ENCODE measurements around the gene DNAJB14.

DNAJB14 gene

DNA sequence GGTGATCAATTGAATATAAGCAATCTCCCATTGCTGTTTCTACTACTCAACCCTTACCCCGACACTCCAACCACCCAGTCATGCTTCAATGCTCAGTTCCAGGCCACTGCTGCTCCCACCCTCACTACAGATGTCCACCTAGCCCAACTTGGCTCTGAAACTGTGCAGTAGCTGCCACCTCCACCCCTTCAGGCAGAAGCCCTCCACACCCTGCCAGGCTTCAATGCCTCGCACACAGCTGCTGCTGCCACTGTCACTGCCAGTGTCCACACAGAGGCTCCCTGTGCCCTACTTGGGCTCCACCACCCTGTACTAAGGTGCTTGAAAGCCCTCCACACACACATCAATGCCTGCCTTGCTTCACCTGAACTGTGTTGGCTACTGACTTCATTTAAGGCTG lies 86.8 kb downstream of the DNAJB14 start:
- no peak overlapping the region for H3K4me3 ChIP-seq (ENCODE audit: low read depth, low read length)
- TF ChIP-seq, protein P1, sequence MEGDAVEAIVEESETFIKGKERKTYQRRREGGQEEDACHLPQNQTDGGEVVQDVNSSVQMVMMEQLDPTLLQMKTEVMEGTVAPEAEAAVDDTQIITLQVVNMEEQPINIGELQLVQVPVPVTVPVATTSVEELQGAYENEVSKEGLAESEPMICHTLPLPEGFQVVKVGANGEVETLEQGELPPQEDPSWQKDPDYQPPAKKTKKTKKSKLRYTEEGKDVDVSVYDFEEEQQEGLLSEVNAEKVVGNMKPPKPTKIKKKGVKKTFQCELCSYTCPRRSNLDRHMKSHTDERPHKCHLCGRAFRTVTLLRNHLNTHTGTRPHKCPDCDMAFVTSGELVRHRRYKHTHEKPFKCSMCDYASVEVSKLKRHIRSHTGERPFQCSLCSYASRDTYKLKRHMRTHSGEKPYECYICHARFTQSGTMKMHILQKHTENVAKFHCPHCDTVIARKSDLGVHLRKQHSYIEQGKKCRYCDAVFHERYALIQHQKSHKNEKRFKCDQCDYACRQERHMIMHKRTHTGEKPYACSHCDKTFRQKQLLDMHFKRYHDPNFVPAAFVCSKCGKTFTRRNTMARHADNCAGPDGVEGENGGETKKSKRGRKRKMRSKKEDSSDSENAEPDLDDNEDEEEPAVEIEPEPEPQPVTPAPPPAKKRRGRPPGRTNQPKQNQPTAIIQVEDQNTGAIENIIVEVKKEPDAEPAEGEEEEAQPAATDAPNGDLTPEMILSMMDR (IDR thresholded peaks at IDR 0.05; ENCODE audit: control insufficient read depth, extremely low read depth, insufficient read depth), result no peak
- no peak for DNase-seq (ENCODE audit: low read depth)

DNA sequence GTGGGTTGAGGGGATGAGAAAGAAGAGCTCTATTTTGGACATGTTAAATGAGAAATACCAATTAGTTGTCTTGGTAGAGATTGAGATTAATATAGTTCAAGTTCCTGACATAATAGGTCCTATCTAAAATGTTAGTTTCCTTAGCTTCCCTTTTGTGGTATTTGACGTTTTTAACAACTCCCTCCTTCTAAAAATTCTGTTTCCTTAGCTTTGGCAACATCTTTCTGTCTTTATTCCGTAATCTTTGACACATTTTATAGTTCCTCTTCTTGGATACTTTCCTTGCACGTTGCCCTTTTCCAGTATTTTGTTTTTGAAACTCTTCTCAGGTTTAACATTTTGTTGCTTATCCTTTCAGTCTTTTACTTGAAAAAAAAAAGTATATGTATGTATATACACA lies 89.1 kb downstream of the DNAJB14 start:
- no peak for DNase-seq (ENCODE audit: low read depth)
- H3K4me3 ChIP-seq (ENCODE audit: low read depth, low read length), result no peak overlapping the region
- TF ChIP-seq, protein P1 (IDR thresholded peaks at IDR 0.05; ENCODE audit: control insufficient read depth, extremely low read depth, insufficient read depth), result no peak

DNA sequence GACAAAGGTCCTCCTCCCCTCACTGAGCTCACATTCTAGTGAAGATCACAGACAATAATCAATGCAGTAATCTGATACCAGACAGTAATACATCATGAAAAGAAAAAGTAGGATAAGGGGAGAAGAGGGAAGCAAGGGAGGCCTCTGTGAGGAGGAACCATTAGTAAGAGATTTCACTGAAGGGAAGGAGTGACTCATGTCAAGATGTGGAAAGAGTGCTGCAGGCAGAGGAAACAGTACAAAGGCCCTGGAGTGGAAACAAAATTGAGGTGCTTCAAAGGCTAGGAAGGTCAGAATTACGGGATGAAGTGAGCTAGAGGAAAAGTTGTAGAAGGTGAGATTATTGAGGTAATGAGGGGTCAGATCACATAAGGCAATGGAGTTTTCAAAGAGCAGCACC lies 90.3 kb downstream of the DNAJB14 start:
- TF ChIP-seq, protein P1 (IDR thresholded peaks at IDR 0.05; ENCODE audit: control insufficient read depth, extremely low read depth, insufficient read depth), result no peak
- no peak overlapping the region for H3K4me3 ChIP-seq (ENCODE audit: low read depth, low read length)
- DNase-seq (ENCODE audit: low read depth), result no peak

DNA sequence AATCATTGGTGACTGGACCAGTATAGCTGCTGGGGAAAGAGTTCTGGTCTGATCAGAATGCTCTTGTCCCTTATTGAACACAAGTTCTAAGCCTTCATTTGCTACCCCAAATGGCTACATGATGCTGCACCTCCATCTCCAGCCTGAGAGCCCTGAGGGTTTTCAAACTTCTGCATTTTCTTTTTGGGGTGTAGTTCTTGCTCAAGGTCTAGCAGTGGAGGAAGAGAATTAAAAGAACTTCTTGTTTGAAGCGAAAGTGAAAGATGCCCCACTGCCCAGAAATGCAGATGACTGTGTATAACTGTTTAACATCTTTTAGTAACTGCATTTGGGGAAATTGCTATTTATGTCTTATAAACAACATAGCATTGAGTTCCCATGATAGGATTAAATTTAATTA lies 90.7 kb downstream of the DNAJB14 start:
- no peak for DNase-seq (ENCODE audit: low read depth)
- TF ChIP-seq, protein P1 (IDR thresholded peaks at IDR 0.05; ENCODE audit: control insufficient read depth, extremely low read depth, insufficient read depth), result no peak
- H3K4me3 ChIP-seq (ENCODE audit: low read depth, low read length), result no peak overlapping the region

DNA sequence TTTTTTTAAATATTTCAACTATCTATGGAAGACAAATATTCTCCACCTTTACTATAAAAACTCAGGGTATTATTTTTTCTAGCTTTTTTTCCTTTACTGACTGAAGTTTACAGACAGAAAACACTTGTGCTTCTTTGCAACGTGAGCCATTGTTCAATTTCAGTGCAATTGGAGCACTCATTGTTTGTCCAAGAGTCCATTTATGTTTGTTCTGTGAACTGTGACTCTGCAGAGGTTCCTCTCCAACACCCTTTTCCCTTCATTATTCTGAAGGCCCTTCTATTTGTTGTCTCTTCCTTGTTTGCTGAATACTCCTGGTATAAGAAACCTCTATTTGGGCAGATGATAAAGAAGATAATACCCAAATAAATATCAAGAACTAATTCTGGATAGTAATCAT lies 92.4 kb downstream of the DNAJB14 start:
- TF ChIP-seq, protein P1 (IDR thresholded peaks at IDR 0.05; ENCODE audit: control insufficient read depth, extremely low read depth, insufficient read depth), result no peak
- peak; percentile 15 for DNase-seq (ENCODE audit: low read depth)

DNA sequence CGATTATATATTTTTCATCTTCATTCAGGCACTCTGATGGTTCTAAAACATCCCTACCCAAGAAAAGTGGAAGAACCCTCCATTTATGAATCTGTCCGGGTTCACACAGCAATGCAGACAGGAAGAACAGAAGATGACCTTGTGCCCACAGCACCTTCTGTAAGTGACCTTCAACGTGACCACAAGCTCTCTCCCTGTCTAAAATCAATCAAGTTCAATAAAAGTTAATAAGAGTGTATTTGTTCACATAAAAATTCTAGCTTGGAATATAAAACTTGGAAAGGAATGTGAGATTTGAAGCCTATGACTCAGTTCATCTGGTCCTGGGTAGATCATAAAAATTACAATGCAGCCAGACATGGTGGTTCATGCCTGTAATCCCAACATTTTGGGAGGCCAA lies 93.2 kb downstream of the DNAJB14 start:
- no peak for DNase-seq (ENCODE audit: low read depth)
- TF ChIP-seq, protein P1 (IDR thresholded peaks at IDR 0.05; ENCODE audit: control insufficient read depth, extremely low read depth, insufficient read depth), result no peak
- no peak overlapping the region for H3K4me3 ChIP-seq (ENCODE audit: low read depth, low read length)

More for the DNA sequence above, 92.4 kb downstream of the DNAJB14 start:
- no peak overlapping the region for H3K4me3 ChIP-seq (ENCODE audit: low read depth, low read length)

DNA sequence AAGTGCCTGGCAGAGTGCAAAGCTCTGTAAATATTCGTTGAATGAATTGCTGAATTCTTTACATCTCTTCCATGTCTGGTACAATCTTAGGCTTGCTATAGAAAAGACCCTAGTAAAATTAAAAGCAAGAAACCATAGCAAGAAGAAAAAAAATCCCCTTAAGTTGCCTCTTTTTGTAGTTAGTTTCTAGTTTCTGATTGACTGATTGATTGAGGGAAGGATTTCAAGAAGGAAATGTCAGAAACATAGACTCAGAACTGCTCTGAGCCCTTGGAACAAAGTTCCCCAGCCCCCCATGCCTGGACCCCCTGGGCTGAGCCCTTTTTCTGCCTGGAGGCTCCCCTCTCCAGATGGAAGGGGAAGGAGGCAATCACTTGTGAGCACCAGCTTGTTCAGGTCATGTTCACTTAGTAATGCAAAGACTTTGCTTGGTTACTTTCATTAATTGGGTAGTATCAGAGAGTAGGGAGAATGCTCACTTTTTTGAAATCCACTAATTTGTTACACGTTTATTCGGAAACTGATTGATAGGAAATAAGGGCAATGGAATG lies 94.1 kb downstream of the DNAJB14 start:
- no peak for DNase-seq (ENCODE audit: low read depth)
- H3K4me3 ChIP-seq (ENCODE audit: low read depth, low read length), result no peak overlapping the region
- TF ChIP-seq, protein P1 (IDR thresholded peaks at IDR 0.05; ENCODE audit: control insufficient read depth, extremely low read depth, insufficient read depth), result no peak
